ENCODE results near the gene PRKCE. TPM values are rescaled to one million over a fixed set of nuclear protein-coding genes. Genes with fewer than 3 reads are reported as not detected.

The PRKCE gene
- total RNA-seq, 1 experiment from 2014 or later, result 14.8 TPM

DNA sequence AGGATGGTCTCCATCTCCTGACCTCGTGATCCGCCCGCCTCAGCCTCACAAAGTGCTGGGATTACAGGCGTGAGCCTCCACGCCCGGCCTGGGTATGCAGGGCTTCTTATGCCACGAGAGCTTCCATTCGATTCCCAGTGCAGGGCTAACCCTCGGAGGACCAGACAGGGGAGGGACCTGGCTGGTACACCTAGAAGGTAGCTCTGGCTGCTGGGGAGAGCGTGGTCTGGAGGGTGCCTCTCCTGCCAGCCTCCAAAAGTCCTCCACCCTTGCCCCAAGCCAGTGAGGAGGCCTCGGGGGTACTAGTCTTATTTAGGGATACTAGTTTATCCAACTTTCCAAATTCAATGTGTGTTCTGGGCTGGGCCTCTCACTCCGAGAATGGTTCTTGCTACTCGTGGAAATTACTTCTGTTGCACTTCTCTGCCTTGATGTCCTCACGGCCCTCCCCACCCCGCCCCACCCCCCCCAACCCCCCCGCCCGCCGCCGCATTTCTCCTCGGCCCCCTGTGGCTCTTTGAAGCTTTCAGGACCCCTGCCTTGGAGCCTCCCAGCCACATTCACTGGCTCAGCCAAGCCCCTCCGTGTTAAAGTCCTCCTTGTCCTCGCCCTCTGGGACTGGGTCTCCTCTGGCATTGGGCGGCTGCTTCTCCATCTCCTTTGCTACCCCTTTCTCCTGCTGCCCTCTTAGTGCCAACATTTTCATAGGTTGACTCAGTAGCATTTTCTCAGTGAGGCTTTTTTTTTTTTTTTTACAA lies 502.7 kb downstream of the PRKCE start:
- no peak overlapping the region for H3K27ac ChIP-seq (ENCODE audit: low read depth, low read length)
- DNase-seq (ENCODE audit: low read depth, low spot score) (no peak), ATAC-seq (no peak)
- no peaks in the 10 kb centered on the region for H3K9me2 ChIP-seq (ENCODE audit: insufficient read depth)
- H2AFZ ChIP-seq (ENCODE audit: low read depth, low read length, poor library complexity, severe bottlenecking), result no peak overlapping the region
- H3K4me3 ChIP-seq (replicated peaks in 1 of 2; ENCODE audit: low read depth in 1 of 2, low read length in 2 of 2), result no peak overlapping the region
- ChIA-PET POLR2A (no interaction called here), CTCF (no interaction called here), RAD21 (ENCODE audit: low non-redundant PET in 1 of 2, low total read pairs in 2 of 2, uncharacterized antibody in 2 of 2, unreplicated experiment in 2 of 2) (no interaction called here)
- BruUV-seq (replicated peaks), result no TSS peak
- TF ChIP-seq ZNF274 (IDR thresholded peaks at IDR 0.05; ENCODE audit: low read depth, low read length) (no peak), JUND (IDR thresholded peaks at IDR 0.05) (no peak), TCF7L2 (IDR thresholded peaks at IDR 0.05; ENCODE audit: borderline replicate concordance, extremely low read depth, insufficient read depth, insufficient read length) (no peak), EZH2phosphoT487 (IDR thresholded peaks at IDR 0.05; ENCODE audit: borderline replicate concordance) (no peak), ELF1 (IDR thresholded peaks at IDR 0.05; ENCODE audit: borderline replicate concordance, low read depth) (no peak), RAD21 (IDR thresholded peaks at IDR 0.05; ENCODE audit: low read depth) (no peak), CBX3 (IDR thresholded peaks at IDR 0.05; ENCODE audit: low read depth) (no peak), SP1 (IDR thresholded peaks at IDR 0.05; ENCODE audit: low read depth) (no peak), FOSL1 (IDR thresholded peaks at IDR 0.05; ENCODE audit: low read depth) (no peak)
- TF ChIP-seq, protein P1, sequence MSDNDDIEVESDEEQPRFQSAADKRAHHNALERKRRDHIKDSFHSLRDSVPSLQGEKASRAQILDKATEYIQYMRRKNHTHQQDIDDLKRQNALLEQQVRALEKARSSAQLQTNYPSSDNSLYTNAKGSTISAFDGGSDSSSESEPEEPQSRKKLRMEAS (IDR thresholded peaks at IDR 0.05), result no peak
- TF ChIP-seq, protein P2, sequence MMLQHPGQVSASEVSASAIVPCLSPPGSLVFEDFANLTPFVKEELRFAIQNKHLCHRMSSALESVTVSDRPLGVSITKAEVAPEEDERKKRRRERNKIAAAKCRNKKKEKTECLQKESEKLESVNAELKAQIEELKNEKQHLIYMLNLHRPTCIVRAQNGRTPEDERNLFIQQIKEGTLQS (IDR thresholded peaks at IDR 0.05), result no peak
- TF ChIP-seq, protein P3, sequence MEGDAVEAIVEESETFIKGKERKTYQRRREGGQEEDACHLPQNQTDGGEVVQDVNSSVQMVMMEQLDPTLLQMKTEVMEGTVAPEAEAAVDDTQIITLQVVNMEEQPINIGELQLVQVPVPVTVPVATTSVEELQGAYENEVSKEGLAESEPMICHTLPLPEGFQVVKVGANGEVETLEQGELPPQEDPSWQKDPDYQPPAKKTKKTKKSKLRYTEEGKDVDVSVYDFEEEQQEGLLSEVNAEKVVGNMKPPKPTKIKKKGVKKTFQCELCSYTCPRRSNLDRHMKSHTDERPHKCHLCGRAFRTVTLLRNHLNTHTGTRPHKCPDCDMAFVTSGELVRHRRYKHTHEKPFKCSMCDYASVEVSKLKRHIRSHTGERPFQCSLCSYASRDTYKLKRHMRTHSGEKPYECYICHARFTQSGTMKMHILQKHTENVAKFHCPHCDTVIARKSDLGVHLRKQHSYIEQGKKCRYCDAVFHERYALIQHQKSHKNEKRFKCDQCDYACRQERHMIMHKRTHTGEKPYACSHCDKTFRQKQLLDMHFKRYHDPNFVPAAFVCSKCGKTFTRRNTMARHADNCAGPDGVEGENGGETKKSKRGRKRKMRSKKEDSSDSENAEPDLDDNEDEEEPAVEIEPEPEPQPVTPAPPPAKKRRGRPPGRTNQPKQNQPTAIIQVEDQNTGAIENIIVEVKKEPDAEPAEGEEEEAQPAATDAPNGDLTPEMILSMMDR (IDR thresholded peaks at IDR 0.05 in 2 of 3, conservative IDR thresholded peaks at IDR 0.05 in 1 of 3; ENCODE audit: borderline replicate concordance in 1 of 3, insufficient read depth in 1 of 3, low read depth in 2 of 3, low read length in 2 of 3), result no peak
- TF ChIP-seq, protein P4, sequence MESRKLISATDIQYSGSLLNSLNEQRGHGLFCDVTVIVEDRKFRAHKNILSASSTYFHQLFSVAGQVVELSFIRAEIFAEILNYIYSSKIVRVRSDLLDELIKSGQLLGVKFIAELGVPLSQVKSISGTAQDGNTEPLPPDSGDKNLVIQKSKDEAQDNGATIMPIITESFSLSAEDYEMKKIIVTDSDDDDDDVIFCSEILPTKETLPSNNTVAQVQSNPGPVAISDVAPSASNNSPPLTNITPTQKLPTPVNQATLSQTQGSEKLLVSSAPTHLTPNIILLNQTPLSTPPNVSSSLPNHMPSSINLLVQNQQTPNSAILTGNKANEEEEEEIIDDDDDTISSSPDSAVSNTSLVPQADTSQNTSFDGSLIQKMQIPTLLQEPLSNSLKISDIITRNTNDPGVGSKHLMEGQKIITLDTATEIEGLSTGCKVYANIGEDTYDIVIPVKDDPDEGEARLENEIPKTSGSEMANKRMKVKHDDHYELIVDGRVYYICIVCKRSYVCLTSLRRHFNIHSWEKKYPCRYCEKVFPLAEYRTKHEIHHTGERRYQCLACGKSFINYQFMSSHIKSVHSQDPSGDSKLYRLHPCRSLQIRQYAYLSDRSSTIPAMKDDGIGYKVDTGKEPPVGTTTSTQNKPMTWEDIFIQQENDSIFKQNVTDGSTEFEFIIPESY (IDR thresholded peaks at IDR 0.05; ENCODE audit: extremely low read depth, insufficient replicate concordance, low read length), result no peak
- peaks cover 0 to 7% of the 10 kb centered on the region in 2 experiments; a peak in 1 of 4 replicates for H3K4me1 ChIP-seq (ENCODE audit: control insufficient read depth in 1 of 2, insufficient read depth in 2 of 2, low read length in 2 of 2)
- no peak overlapping the region for H3K9ac ChIP-seq (ENCODE audit: low read length)
- H4K20me1 ChIP-seq (ENCODE audit: insufficient read depth), result no peaks in the 10 kb centered on the region
- H3K9me3 ChIP-seq (ENCODE audit: control insufficient read depth in 1 of 2, insufficient read depth in 1 of 2, low read depth in 1 of 2, low read length in 2 of 2), result no peaks in the 10 kb centered on the region
- H3K27me3 ChIP-seq (ENCODE audit: insufficient read depth, low read length), result no peaks in the 10 kb centered on the region
- intact Hi-C loops (cut with micrococcal nuclease), result no loop called here
- no peaks in the 10 kb centered on the region for H3K36me3 ChIP-seq (ENCODE audit: control insufficient read depth in 1 of 2, insufficient read depth in 2 of 2, low read length in 2 of 2)
- H3K4me2 ChIP-seq (ENCODE audit: low read length), result no peak overlapping the region
- H3K79me2 ChIP-seq (ENCODE audit: insufficient read depth, low read length), result no peaks in the 10 kb centered on the region
